Activated gamma-delta T cell (primary cell): Measurements from ENCODE around the gene GPR17.

ENCODE experiments used
- DNase-seq: peaks from one replicate; lab custom pipeline; 2025; lab: John Stamatoyannopoulos, UW

The GPR17 gene

GRCh38 chr2:127671557-127672302 is 25.8 kb downstream of the GPR17 start:
- DNase-seq = no peak

GRCh38 chr2:127672341-127673224 is 26.6 kb downstream of the GPR17 start:
- no peak for DNase-seq

- no peak for DNase-seq
Observed at GRCh38 chr2:127673291-127674069, 27.5 kb downstream of the GPR17 start.

GRCh38 chr2:127674241-127675209 is 28.6 kb downstream of the GPR17 start:
- DNase-seq = peak; percentile 22

GRCh38 chr2:127675331-127676261 is 29.6 kb downstream of the GPR17 start, which contains the start of gene LIMS2:
Gene LIMS2 (minus strand): TSS chr2:127675530. CDS start chr2:127675024, 506 bp downstream.
- no peak for DNase-seq

- DNase-seq = no peak
Observed at GRCh38 chr2:127676906-127677305, 31.0 kb downstream of the GPR17 start.

GRCh38 chr2:127678531-127678930 is 32.6 kb downstream of the GPR17 start:
- no peak for DNase-seq

- DNase-seq = no peak
Observed at GRCh38 chr2:127678991-127679390, 33.0 kb downstream of the GPR17 start.

- no peak for DNase-seq
Observed at GRCh38 chr2:127679680-127680361, 33.9 kb downstream of the GPR17 start.

GRCh38 chr2:127680706-127681287 is 34.8 kb downstream of the GPR17 start:
- no peak for DNase-seq

- no peak for DNase-seq
Observed at GRCh38 chr2:127681288-127681804, 35.4 kb downstream of the GPR17 start.

GRCh38 chr2:127681976-127682857 is 36.3 kb downstream of the GPR17 start:
- DNase-seq = no peak

- DNase-seq = no peak
Observed at GRCh38 chr2:127683056-127683455, 37.1 kb downstream of the GPR17 start.

GRCh38 chr2:127683757-127684156 is 37.8 kb downstream of the GPR17 start:
- no peak for DNase-seq

- DNase-seq = no peak
Observed at GRCh38 chr2:127685410-127686080, 39.6 kb downstream of the GPR17 start.

GRCh38 chr2:127688405-127688804 is 42.5 kb downstream of the GPR17 start:
- DNase-seq = no peak

GRCh38 chr2:127690696-127691095 is 44.7 kb downstream of the GPR17 start:
- no peak for DNase-seq
